Panc1 (cell line): ENCODE measurements around the gene CACNA2D3. TPM values are rescaled to one million over a fixed set of nuclear protein-coding genes. Genes with fewer than 3 reads are reported as not detected.

Source experiments
- ATAC-seq: fragments of 200-7000 bp; cut with Tn5 transposase; 2 replicates; pipeline ENCODE4 v1.9.1; 2020; ENCODE audit warnings: mild to moderate bottlenecking, moderate library complexity
- BruUV-seq: library from RNA; stranded (reverse); fragments of 400-500 nt; replicated peaks from 2 replicates; lab custom pipeline; 2021; lab: Mats Ljungman, UMichigan
- CTCF ChIA-PET: fragments of 300-600 bp; sonication (Branson Sonifier 250); formaldehyde crosslinking; loops from one replicate; lab custom pipeline; 2022; ENCODE audit warnings: antibody characterized with exemption; lab: Charles Lee
- POLR2A ChIA-PET: fragments of 300-600 bp; sonication (Branson Sonifier 250); formaldehyde crosslinking; loops from one replicate; lab custom pipeline; 2022; ENCODE audit warnings: antibody characterized with exemption; lab: Charles Lee
- DNase-seq: peaks from one replicate; pipeline ENCODE4 v3.0.0-alpha.2; 2010; ENCODE audit warnings: low read depth, low spot score
- H3K27ac ChIP-seq: 2 replicates; pipeline ENCODE4 v1.5.1; 2011; ENCODE audit warnings: mild to moderate bottlenecking, low read length, inconsistent platforms
- H3K27me3 ChIP-seq: fragments of 200-500 bp; sonication (Bioruptor generic); 2 replicates; pipeline ENCODE4 v1.6.0; 2014; ENCODE audit warnings: low read length, inconsistent platforms; ENCODE audit not compliant: control insufficient read depth, insufficient read depth
- H3K36me3 ChIP-seq: fragments of 200-500 bp; sonication (Bioruptor generic); 2 replicates; pipeline ENCODE4 v1.5.1; 2014; ENCODE audit warnings: inconsistent platforms, mild to moderate bottlenecking, low read length, moderate library complexity; ENCODE audit not compliant: control insufficient read depth, insufficient read depth
- H3K4me1 ChIP-seq: 2 replicates; pipeline ENCODE4 v1.5.1; 2011; ENCODE audit warnings: inconsistent platforms, mild to moderate bottlenecking, low read length, moderate library complexity; ENCODE audit not compliant: control insufficient read depth, insufficient read depth
- H3K4me3 ChIP-seq, 2 experiments: 2 replicates each; pipeline ENCODE4 v1.5.1; 2011 to 2012; ENCODE audit warnings: low read depth in 2 of 2, low read length in 2 of 2, mild to moderate bottlenecking in 2 of 2, inconsistent platforms in 1 of 2, moderate library complexity in 1 of 2
- H3K9me3 ChIP-seq: fragments of 200-500 bp; sonication (Bioruptor generic); 2 replicates; pipeline ENCODE4 v1.5.1; 2014; ENCODE audit warnings: low read depth, mild to moderate bottlenecking, inconsistent platforms, low read length, moderate library complexity; ENCODE audit not compliant: control insufficient read depth, insufficient read depth
- POLR2AphosphoS5 ChIP-seq: IDR thresholded peaks from 2 replicates; pipeline ENCODE4 v1.6.1; 2012; ENCODE audit warnings: mild to moderate bottlenecking, low read depth, low read length, moderate library complexity
- SIN3A ChIP-seq: IDR thresholded peaks from 2 replicates; pipeline ENCODE4 v1.6.1; 2012; ENCODE audit warnings: low read depth, mild to moderate bottlenecking, low read length, moderate library complexity, borderline replicate concordance; ENCODE audit not compliant: insufficient read depth
- TCF7L2 ChIP-seq: IDR thresholded peaks from 2 replicates; pipeline ENCODE4 v1.6.1; 2011; ENCODE audit warnings: mild to moderate bottlenecking, low read depth, low read length, inconsistent platforms
- in situ Hi-C: cut with HindIII; loops from 2 replicates; pipeline ENCODE4 v1.10.0; 2016; ENCODE audit warnings: low sequenced_read_pairs, low pct_unique_long_range_greater_than_20kb
- intact Hi-C: fragments of 100-400 bp; cut with micrococcal nuclease; formaldehyde crosslinking; loops from one replicate; pipeline ENCODE4 v1.10.0; 2022; ENCODE audit not compliant: unreplicated experiment
- total RNA-seq: library from RNA; stranded (reverse); gene quantifications from one replicate; pipeline ENCODE4 v1.2.1, GENCODE V29; 2021; ENCODE audit not compliant: unreplicated experiment
- TF ChIP-seq, protein P1 (sequence below), 2 experiments: IDR thresholded peaks; 2 replicates each; pipeline ENCODE4 v1.6.1; 2011 to 2012; ENCODE audit warnings: low read depth in 2 of 2, control low read depth in 1 of 2, low read length in 1 of 2, mild to moderate bottlenecking in 1 of 2, moderate library complexity in 1 of 2; ENCODE audit not compliant: insufficient read depth in 1 of 2
- TF ChIP-seq, protein P2 (sequence below): fragments of 450-650 bp; IDR thresholded peaks from 2 replicates; pipeline ENCODE4 v1.5.1; 2017; ENCODE audit warnings: mild to moderate bottlenecking

The CACNA2D3 gene
- total RNA-seq, 1 experiment from 2014 or later = 0.41 TPM

DNA sequence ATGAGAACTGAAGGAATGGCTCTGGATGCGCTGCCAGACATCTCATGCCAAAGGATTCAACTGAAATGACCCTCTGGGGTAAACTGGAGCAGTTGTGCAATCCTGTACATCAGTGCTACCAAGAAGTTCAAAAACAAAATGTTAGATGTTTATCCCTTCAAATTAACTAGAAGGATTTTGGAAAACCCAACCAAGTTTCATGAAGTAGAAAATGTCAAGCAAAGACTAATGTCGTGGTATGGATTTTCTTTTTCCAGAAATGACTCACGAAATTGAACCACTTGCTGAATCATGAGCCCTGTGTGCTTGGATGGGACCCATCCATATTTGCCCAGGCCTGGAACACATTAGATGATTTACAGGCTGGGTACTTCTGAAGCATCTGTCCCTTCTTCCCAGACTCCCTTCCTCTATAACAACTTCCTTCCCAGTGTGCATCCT lies 703.9 kb downstream of the CACNA2D3 start:
- no peaks in the 10 kb centered on the region for H3K36me3 ChIP-seq
- intact Hi-C loops = no loop called here
- in situ Hi-C loops = no loop called here
- no peak overlapping the region for H3K27ac ChIP-seq
- no peaks in the 10 kb centered on the region for H3K9me3 ChIP-seq
- ChIA-PET POLR2A (no interaction called here), CTCF (no interaction called here)
- ATAC-seq = no peak
- H3K27me3 ChIP-seq = no peaks in the 10 kb centered on the region
- no peak for DNase-seq
- H3K4me1 ChIP-seq = no peaks in the 10 kb centered on the region
- no TSS peak for BruUV-seq
- TF ChIP-seq TCF7L2 (no peak), SIN3A (no peak), POLR2AphosphoS5 (no peak)
- TF ChIP-seq, protein P1, sequence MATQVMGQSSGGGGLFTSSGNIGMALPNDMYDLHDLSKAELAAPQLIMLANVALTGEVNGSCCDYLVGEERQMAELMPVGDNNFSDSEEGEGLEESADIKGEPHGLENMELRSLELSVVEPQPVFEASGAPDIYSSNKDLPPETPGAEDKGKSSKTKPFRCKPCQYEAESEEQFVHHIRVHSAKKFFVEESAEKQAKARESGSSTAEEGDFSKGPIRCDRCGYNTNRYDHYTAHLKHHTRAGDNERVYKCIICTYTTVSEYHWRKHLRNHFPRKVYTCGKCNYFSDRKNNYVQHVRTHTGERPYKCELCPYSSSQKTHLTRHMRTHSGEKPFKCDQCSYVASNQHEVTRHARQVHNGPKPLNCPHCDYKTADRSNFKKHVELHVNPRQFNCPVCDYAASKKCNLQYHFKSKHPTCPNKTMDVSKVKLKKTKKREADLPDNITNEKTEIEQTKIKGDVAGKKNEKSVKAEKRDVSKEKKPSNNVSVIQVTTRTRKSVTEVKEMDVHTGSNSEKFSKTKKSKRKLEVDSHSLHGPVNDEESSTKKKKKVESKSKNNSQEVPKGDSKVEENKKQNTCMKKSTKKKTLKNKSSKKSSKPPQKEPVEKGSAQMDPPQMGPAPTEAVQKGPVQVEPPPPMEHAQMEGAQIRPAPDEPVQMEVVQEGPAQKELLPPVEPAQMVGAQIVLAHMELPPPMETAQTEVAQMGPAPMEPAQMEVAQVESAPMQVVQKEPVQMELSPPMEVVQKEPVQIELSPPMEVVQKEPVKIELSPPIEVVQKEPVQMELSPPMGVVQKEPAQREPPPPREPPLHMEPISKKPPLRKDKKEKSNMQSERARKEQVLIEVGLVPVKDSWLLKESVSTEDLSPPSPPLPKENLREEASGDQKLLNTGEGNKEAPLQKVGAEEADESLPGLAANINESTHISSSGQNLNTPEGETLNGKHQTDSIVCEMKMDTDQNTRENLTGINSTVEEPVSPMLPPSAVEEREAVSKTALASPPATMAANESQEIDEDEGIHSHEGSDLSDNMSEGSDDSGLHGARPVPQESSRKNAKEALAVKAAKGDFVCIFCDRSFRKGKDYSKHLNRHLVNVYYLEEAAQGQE (IDR thresholded peaks at IDR 0.05; ENCODE audit: insufficient read depth in 1 of 2, low read depth in 2 of 2, low read length in 1 of 2) = no peak
- TF ChIP-seq, protein P2, sequence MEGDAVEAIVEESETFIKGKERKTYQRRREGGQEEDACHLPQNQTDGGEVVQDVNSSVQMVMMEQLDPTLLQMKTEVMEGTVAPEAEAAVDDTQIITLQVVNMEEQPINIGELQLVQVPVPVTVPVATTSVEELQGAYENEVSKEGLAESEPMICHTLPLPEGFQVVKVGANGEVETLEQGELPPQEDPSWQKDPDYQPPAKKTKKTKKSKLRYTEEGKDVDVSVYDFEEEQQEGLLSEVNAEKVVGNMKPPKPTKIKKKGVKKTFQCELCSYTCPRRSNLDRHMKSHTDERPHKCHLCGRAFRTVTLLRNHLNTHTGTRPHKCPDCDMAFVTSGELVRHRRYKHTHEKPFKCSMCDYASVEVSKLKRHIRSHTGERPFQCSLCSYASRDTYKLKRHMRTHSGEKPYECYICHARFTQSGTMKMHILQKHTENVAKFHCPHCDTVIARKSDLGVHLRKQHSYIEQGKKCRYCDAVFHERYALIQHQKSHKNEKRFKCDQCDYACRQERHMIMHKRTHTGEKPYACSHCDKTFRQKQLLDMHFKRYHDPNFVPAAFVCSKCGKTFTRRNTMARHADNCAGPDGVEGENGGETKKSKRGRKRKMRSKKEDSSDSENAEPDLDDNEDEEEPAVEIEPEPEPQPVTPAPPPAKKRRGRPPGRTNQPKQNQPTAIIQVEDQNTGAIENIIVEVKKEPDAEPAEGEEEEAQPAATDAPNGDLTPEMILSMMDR = no peak
- H3K4me3 ChIP-seq = no peak overlapping the region

DNA sequence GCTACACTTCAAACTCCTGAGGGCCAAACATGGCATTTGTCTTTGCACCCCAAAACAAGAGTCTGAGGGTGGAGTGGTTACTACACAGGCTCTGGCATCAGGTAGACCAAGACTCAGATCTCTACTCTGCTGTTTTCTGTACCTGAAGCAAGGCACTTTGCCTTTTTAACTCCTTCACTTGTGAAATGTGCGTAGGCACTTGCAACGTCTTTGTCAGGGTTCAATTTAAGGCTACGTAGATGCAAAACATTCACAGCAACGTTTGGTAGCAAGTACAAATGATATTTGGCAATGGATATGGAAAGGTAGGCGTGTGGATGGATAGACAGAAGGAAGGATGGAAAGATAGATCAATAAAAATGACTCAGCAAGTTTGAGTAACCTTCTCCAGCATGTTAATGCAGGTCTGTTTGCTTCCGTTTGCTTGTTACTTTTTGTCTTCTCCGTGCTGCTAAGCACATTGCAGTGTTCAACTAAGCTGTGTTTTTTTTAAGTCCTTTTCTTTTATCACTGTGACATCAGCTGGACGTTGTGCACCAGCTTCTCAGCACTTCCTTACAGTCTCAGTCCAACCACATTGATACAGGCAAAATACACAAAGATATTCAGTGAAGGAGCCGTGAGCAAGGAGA lies 704.8 kb downstream of the CACNA2D3 start:
- in situ Hi-C loops = no loop called here

More for the DNA sequence above, 704.8 kb downstream of the CACNA2D3 start:
- ChIA-PET POLR2A (no interaction called here), CTCF (no interaction called here)
- Histone ChIP-seq H3K27me3 (no peaks in the 10 kb centered on the region), H3K4me1 (no peaks in the 10 kb centered on the region), H3K27ac (no peak overlapping the region), H3K4me3 (no peak overlapping the region), H3K9me3 (no peaks in the 10 kb centered on the region), H3K36me3 (no peaks in the 10 kb centered on the region)
- intact Hi-C loops = no loop called here
- DNase-seq (no peak), ATAC-seq (no peak)
- no peak for TF ChIP-seq SIN3A
- no peak for TF ChIP-seq POLR2AphosphoS5
- TF ChIP-seq, protein P1 (IDR thresholded peaks at IDR 0.05; ENCODE audit: insufficient read depth in 1 of 2, low read depth in 2 of 2, low read length in 1 of 2) = no peak
- no peak for TF ChIP-seq TCF7L2
- no TSS peak for BruUV-seq
